MG63 (cell line): Measurements from ENCODE around the gene TNFSF9. TPM values are rescaled to one million over a fixed set of nuclear protein-coding genes. Genes with fewer than 3 reads are reported as not detected.

ENCODE experiments used
- DNase-seq: peaks from one replicate; pipeline ENCODE4 v3.0.0-alpha.2; 2020
- H3K27me3 ChIP-seq: fragments of 250-450 bp; sonication (Bioruptor Pico); 2 replicates; pipeline ENCODE4 v1.5.1; 2020; ENCODE audit warnings: mild to moderate bottlenecking, moderate library complexity
- H3K36me3 ChIP-seq: fragments of 250-450 bp; sonication (Bioruptor Pico); 2 replicates; pipeline ENCODE4 v1.5.1; 2020; ENCODE audit warnings: mild to moderate bottlenecking, moderate library complexity
- H3K4me3 ChIP-seq: fragments of 250-450 bp; sonication (Bioruptor Pico); 2 replicates; pipeline ENCODE4 v1.5.1; 2020; ENCODE audit warnings: mild to moderate bottlenecking, moderate library complexity
- H3K9me3 ChIP-seq: fragments of 250-450 bp; sonication (Bioruptor Pico); 2 replicates; pipeline ENCODE4 v1.5.1; 2020; ENCODE audit warnings: mild to moderate bottlenecking, moderate library complexity
- total RNA-seq: library from RNA; depleted of rRNA; stranded (reverse); fragments of >200 nt; shearing (Covaris generic); gene quantifications from 2 replicates; pipeline ENCODE4 v1.2.3, GENCODE V29; 2014; ENCODE audit warnings: low replicate concordance

TNFSF9 gene
- total RNA-seq, 1 experiment from 2014 or later = 4.5 TPM

DNA sequence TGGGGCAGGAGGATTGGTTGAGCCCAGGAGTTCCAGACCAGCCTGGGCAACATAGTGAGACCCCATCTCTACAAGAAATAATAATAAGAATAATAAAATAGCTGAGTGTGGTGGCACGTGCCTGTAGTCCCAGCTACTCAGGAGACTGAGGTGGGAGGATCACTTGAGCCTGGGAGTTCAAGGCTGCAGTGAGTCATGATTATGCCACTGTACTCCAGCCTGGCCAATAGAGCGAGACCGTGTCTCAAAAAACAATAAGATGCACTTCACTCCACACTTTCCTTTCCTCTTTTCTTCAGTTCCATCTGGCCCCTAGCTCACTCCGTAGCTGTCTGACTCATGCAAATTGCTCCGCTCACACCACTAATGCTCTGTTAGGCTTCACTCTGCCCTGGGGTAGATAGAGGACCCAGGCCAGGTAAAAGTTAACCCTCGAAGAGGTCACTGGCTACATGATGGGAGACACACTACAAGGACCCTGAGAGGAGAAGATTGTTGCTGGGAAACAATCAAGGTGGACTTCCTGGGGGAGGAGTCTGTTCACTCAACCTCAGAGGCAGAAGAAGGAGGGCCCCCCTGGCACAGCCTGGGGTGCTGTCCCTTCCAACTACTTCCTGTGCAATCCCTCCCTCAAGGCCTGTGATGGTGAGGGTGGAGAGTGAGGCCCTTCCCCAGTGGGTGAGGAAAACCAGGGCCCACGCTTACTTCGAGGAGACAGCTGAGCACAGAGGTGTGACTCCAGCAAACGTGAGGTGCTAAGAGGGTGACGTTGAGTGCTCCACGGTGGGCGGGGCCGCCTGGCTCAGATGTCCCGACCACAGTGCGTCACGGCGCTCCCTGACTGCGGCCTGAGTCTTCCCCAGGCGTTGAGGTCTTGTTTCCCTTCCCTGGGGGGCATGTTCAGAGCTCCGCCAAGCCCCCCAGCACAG, 8.8 kb upstream of the TNFSF9 start:
- H3K36me3 ChIP-seq = no peaks in the 10 kb centered on the region

DNA sequence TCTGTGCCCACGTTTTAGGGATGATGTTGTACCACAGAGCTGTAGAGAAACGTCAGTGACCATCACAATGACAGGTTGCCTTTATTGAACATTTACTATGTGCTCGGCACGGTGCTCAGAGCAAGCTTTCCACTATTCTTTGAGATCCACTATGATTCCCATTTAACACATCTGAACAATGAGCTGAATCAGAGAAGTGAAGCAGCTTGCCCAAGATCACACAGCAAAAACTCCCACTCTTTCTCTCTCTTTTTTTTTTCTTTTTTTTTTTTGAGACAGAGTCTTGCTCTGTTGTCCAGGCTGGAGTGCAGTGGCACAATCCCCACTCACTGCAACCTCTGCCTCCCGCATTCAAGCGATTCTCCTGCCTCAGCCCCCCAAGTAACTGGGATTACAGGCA, 8.1 kb upstream of the TNFSF9 start:
- no peak overlapping the region for H3K4me3 ChIP-seq
- H3K9me3 ChIP-seq = no peaks in the 10 kb centered on the region
- no peak for DNase-seq
- H3K36me3 ChIP-seq = no peaks in the 10 kb centered on the region
- no peaks in the 10 kb centered on the region for H3K27me3 ChIP-seq

More for the DNA sequence above, 8.8 kb upstream of the TNFSF9 start:
- Histone ChIP-seq H3K9me3 (no peaks in the 10 kb centered on the region), H3K4me3 (no peak overlapping the region), H3K27me3 (no peaks in the 10 kb centered on the region)
- peak; percentile 20 for DNase-seq

DNA sequence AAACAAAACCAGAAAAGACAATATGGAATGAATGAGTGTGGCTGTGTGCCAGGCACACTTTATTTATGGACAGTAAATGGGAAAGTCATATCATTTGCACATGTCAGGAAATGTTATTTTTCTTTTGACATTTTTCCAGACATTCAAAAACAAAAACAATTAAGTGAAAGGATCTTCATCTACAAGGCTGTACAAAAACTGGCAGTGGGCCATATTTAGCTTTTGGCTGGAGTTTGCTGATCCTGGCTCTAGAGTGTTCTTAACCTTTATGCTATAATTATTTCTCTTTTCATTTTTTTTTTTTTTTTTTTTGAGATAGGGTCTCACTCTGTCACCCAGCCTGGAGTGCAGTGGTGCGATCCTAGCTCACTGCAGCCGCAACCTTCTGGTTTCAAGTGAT, 6.5 kb upstream of the TNFSF9 start:
- H3K9me3 ChIP-seq = no peaks in the 10 kb centered on the region
- no peaks in the 10 kb centered on the region for H3K36me3 ChIP-seq
- DNase-seq = no peak
- no peaks in the 10 kb centered on the region for H3K27me3 ChIP-seq
- no peak overlapping the region for H3K4me3 ChIP-seq

DNA sequence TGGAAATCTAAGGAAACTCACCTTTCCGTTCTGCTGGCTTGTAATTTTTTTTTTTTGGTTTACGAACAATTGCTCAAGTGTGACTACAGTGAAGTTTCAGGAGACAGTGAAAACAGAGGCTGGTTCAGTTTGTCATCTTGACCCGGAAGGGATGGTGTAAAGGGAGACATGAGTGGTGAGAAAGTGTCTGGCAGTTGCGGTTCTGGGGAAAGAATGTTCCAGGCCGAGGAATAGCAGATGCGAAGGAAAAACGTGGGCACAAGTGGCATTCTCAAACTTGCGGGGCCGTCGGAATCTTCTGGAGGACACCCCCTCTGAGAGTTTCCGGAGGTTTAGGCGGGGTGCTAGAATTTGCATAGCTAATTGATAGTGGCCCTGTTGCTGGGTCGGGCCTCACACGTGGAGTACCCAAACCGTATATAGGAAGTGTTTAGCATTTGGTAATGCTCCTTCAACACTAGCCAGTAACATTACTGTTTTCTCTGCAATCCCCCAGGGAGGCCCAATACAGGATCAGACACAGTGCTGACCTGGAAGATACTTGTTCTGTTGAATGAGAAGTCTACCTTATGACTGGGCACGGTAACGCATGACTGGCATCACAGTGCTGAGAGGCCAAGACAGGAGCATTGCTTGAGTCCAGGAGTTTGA, 2.8 kb upstream of the TNFSF9 start:
- DNase-seq = no peak
- no peaks in the 10 kb centered on the region for H3K36me3 ChIP-seq
- no peaks in the 10 kb centered on the region for H3K9me3 ChIP-seq
- no peaks in the 10 kb centered on the region for H3K27me3 ChIP-seq
- H3K4me3 ChIP-seq = no peak overlapping the region

DNA sequence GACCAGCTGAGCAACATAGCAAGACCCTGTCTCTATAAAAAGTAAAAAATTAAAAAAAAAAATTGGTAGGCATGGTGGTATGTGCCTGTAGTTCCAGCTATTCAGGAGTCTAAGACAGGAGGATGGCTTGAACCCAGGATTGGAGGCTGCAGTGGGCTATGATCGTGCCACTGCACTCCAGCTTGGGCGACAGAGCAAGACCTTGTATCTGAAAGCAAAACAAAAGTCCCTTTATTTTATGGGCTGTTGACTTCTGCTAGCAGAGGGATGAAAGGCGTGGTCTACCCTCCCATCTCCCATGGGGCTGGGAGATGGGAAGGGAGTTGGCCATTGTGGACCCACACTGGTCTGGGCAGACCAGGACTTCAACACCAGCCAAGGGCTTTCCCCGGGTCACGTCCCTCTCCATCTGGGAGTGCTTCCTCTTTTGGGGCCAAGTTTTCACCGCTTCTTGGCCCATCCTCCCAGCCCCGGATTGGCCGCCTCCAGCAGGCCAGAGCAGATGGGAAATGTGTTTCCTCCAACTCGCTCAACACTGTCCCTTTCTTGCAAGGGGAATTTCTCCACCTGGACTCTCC, 2.2 kb upstream of the TNFSF9 start:
- Histone ChIP-seq H3K4me3 (no peak overlapping the region), H3K27me3 (no peaks in the 10 kb centered on the region), H3K36me3 (no peaks in the 10 kb centered on the region), H3K9me3 (no peaks in the 10 kb centered on the region)
- no peak for DNase-seq

DNA sequence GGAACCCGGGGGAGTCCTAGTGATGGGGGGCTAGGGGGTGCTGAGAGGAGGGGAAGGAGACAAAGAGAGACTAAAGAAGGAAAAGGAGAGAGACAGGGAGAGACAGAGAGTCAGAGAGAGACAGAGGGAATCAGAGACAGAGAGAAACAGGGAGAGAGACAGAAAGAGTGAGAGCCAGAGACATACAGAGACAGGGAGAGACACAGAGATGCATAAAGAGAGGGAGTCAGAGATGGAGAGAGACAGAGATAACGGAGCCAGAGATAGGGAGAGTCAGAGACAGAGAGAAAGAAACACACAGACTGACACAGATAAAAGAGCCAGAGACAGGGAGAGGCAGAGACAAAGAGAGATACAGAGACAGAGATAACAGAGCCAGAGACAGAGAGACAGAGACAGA, 1.5 kb upstream of the TNFSF9 start:
- Histone ChIP-seq H3K27me3 (no peaks in the 10 kb centered on the region), H3K9me3 (no peaks in the 10 kb centered on the region), H3K4me3 (no peak overlapping the region), H3K36me3 (no peaks in the 10 kb centered on the region)
- DNase-seq = no peak

DNA sequence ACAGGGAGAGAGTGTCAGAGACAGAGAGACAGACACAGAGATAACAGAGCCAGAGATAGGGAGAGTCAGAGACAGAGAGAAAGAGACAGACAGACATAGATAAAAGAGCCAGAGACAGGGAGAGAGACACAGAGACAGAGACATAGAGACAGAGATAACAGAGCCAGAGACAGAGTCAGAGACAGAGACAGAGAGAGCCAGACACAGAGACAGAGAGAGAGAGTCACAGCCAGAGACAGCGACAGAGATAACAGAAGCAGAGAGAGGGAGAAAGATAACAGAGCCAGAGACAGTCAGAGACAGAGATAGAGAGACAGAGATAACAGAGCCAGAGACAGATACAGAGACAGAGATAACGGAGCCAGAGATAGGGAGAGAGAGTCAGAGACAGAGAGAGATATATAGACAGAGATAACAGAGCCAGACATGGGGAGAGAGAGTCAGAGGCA, 865 bp upstream of the TNFSF9 start:
- H3K27me3 ChIP-seq = no peaks in the 10 kb centered on the region
- H3K9me3 ChIP-seq = no peaks in the 10 kb centered on the region
- peak overlapping the region; percentile 68 for H3K4me3 ChIP-seq
- no peaks in the 10 kb centered on the region for H3K36me3 ChIP-seq
- DNase-seq = no peak

DNA sequence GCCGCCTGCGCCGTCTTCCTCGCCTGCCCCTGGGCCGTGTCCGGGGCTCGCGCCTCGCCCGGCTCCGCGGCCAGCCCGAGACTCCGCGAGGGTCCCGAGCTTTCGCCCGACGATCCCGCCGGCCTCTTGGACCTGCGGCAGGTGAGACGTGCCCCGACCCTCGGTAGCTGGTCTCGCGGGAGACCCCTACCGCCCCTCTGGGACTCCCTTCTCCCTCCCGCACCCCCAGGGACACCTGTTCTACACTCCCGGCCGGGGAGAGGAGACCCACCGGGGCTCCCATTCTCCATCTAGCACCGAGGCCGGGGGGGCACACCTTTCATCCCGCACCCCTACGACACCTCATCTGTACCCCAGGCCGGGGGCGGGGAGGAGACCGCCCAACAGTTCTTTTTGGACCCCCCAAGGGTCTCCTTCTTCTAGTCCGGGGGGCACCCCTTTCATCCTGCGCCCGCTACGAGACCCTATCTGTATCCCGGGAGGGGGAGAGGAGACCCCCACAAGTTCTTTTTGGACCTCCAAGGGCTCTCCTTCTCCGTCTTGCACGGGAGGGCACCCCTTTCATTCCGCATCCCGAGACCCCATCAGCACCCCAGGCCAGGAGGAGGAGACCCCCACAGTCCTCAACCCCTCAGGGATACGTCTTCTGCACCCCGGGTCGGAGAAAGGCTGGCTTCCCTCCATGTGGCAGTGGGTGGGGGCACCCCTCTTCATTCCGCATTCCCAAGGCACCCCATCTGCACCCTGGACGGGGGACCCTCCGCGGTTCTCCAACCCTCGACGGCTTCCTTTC, 533 bp downstream of the TNFSF9 start:
- Histone ChIP-seq H3K4me3 (peak overlapping the region; percentile 68), H3K27me3 (no peaks in the 10 kb centered on the region), H3K36me3 (0 out of 2 replicates have a peak, but pooled peaks cover 2% of the 10 kb centered on the region), H3K9me3 (no peaks in the 10 kb centered on the region)
- no peak for DNase-seq

DNA sequence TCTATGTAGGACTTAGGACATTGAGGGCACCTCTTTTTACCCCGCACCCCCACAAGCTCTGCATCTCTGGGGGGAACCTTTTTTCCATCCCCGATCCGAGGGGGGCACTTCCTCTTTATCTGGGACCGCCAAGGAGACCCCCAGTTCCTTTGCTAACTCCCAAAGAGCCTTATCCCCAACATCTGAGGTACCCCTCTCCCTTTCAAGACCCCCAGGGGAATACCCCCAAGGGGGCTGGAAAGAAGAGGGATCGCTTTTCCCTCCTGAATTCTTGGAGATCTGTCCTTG, 1.1 kb downstream of the TNFSF9 start:
- Histone ChIP-seq H3K36me3 (0 out of 2 replicates have a peak, but pooled peaks cover 2% of the 10 kb centered on the region), H3K9me3 (no peaks in the 10 kb centered on the region), H3K4me3 (peak overlapping the region; percentile 68), H3K27me3 (no peaks in the 10 kb centered on the region)
- DNase-seq = no peak

DNA sequence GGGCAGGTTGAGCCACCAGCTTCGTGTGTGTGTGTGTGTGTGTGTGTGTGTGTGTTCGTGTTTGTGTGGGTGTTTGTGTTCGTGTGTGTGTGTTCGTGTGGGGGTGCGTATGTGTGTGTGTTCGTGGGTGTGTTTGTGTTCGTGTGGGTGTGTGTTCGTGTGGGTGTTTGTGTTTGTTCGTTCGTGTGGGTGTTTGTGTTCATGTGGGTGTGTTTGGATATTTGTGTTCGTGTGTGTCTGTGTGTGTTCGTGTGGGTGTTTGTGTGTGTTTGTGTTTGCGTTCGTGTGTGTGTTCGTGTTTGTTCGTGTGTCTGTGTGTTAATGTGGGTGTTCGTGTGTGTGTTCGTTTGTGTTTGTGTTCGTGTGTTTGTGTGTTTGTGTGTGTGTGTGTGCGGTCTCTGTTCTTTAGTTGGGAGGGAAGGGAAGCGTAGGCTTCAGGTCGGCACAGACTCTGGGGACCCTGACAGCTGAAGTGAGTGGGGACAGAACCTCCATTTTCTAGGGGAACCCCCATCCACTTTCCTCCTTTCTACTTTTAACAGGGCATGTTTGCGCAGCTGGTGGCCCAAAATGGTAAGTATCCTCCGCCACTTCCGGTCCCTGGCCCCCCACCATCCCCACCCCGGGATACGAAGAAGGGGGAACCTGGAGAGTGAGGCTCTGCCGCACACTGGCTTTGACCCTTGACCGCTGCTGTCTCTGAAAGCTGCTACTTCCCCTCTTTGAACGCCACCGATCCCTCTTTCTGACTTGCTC, 1.6 kb downstream of the TNFSF9 start:
- Histone ChIP-seq H3K4me3 (no peak overlapping the region), H3K36me3 (0 out of 2 replicates have a peak, but pooled peaks cover 2% of the 10 kb centered on the region), H3K27me3 (no peaks in the 10 kb centered on the region), H3K9me3 (no peaks in the 10 kb centered on the region)
- DNase-seq = no peak

DNA sequence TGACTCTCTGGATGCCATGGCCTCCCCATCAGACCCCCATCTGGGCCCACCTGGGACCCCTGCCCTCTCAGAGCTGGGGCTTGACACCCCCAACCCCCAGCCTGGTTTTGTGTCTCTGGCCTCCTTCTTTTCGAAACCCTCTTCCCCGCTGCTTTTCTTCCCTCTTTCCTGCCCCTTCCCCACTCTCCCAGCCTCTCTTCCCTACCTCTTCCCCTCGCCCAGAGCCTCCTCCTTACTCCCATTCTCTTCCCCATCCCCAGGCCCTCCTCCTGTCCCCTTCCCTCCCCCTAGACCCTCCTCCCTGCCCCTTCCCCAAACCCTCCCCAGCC, 2.1 kb downstream of the TNFSF9 start:
- no peaks in the 10 kb centered on the region for H3K27me3 ChIP-seq
- DNase-seq = no peak
- 0 out of 2 replicates have a peak, but pooled peaks cover 2% of the 10 kb centered on the region for H3K36me3 ChIP-seq

DNA sequence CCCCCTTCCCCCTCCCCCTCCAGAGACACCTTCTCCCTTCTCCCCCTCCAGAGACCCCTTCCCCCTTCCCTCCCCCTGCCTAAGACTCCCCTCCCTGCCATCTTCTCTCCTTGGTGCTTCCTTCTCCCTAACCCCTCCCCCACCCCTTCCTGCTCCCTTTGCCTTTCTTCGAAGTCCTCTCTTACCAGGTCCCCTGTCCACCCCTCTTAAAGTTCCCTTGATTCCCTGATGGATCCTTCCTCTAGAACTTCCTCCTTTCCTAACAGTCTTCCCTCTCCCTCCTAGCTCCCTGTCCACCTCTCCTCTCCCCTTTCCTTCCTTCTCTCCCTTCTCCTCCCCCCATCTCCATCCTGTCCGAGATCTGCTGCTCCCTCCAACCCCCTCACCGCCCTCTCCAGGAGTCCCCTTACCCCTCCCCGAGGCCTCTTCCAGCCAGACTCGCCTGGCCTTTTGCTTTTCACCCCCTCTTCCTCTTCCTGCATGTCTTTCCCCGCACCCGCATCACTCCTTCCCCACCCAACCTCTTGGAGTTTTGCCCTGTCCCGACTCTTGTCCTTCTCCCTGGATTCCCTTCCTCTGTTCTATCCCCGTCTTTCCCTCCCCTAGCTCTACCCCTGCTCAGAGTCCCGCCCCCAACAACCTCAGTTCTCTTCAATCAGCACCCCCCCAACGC, 3.1 kb downstream of the TNFSF9 start:
- Histone ChIP-seq H3K9me3 (no peaks in the 10 kb centered on the region), H3K4me3 (no peak overlapping the region), H3K27me3 (no peaks in the 10 kb centered on the region), H3K36me3 (0 out of 2 replicates have a peak, but pooled peaks cover 2% of the 10 kb centered on the region)
- DNase-seq = no peak

More for the DNA sequence above, 2.1 kb downstream of the TNFSF9 start:
- Histone ChIP-seq H3K4me3 (no peak overlapping the region), H3K9me3 (no peaks in the 10 kb centered on the region)

DNA sequence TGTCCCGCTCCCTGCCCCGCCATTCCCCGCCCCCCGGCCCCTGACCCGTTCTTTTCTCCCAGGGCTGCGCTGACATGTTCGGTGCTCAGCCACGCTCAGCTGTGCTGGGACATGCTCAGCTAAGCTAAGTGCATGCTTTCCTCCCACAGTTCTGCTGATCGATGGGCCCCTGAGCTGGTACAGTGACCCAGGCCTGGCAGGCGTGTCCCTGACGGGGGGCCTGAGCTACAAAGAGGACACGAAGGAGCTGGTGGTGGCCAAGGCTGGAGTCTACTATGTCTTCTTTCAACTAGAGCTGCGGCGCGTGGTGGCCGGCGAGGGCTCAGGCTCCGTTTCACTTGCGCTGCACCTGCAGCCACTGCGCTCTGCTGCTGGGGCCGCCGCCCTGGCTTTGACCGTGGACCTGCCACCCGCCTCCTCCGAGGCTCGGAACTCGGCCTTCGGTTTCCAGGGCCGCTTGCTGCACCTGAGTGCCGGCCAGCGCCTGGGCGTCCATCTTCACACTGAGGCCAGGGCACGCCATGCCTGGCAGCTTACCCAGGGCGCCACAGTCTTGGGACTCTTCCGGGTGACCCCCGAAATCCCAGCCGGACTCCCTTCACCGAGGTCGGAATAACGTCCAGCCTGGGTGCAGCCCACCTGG, 3.7 kb downstream of the TNFSF9 start:
- Histone ChIP-seq H3K9me3 (no peaks in the 10 kb centered on the region), H3K27me3 (no peaks in the 10 kb centered on the region), H3K36me3 (0 out of 2 replicates have a peak, but pooled peaks cover 2% of the 10 kb centered on the region), H3K4me3 (no peak overlapping the region)
- no peak for DNase-seq

DNA sequence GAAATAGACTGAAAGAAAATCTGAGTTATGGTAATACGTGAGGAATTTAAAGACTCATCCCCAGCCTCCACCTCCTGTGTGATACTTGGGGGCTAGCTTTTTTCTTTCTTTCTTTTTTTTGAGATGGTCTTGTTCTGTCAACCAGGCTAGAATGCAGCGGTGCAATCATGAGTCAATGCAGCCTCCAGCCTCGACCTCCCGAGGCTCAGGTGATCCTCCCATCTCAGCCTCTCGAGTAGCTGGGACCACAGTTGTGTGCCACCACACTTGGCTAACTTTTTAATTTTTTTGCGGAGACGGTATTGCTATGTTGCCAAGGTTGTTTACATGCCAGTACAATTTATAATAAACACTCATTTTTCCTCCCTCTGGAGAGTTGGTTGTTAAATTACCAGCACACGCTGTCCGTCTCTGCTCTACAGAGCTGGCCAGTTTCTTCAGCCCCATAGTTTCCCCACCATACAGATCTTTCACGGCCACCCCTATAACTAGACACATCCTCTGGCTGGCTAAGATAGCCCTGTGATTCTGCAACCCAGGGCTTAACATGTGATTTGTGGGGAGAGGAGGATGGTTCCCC, 4.8 kb downstream of the TNFSF9 start:
- Histone ChIP-seq H3K27me3 (no peaks in the 10 kb centered on the region), H3K9me3 (no peaks in the 10 kb centered on the region), H3K4me3 (no peak overlapping the region), H3K36me3 (0 out of 2 replicates have a peak, but pooled peaks cover 2% of the 10 kb centered on the region)
- DNase-seq = no peak

DNA sequence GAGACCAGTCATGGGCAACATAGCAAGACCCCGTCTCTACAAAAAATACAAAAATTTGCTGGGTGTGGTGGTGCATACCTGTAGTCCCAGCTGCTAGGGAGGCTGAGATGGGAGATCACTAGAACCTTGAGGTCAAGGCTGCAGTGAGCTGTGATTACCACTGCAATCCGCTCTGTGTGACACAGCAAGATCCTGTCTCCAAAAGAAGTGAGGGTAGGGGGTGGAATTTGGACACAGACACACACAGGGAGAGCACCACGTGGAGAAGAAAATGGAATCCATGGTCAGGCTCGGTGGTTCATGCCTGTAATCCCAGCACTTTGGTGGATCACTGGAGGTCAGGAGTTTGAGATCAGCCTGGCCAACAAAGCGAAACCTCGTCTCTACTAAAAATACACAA, 8.7 kb downstream of the TNFSF9 start:
- H3K27me3 ChIP-seq = no peaks in the 10 kb centered on the region
- no peaks in the 10 kb centered on the region for H3K9me3 ChIP-seq
- DNase-seq = no peak
- H3K4me3 ChIP-seq = no peak overlapping the region
- 0 out of 2 replicates have a peak, but pooled peaks cover 2% of the 10 kb centered on the region for H3K36me3 ChIP-seq
